ENCODE data around the gene CLIP3.
A peak's percentile ranks its signal among the peaks of the same experiment; 100 is the strongest.
"Not testable (repeated sequence)": the region's sequence is repeated elsewhere in the genome, so short reads cannot be mapped to it uniquely, and the experiment has no call there.

CLIP3 gene

GRCh38 chr19:36032251-36033104 lies at the start of gene CLIP3:
CLIP3 (minus strand) TSS chr19:36032873; CDS start chr19:36032357, 516 bp downstream.
- peak; percentile 24 to 45 for DNase-seq

- DNase-seq, result no peak
Observed at GRCh38 chr19:36081894-36082293, 49.2 kb upstream of the CLIP3 start.

DNA sequence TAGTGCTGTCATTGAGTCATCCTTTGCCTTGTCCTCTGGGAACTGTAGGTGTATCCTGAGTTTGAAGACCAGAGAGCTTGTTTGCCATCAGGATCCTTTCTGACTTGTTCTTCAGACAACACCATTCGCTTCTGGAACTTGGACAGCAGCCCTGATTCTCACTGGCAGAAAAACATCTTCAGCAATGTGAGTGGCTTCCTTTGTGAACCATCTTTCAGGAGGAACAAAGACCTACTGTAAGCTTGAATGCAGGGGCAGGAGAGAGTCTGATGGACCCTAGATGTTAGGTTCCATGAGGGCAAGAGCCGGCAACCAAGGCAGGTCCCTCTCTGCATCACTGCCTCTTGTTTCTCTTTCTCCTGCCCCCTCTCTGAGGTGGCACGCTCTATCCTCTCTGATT lies 48.7 kb upstream of the CLIP3 start:
- no peak for DNase-seq

DNA sequence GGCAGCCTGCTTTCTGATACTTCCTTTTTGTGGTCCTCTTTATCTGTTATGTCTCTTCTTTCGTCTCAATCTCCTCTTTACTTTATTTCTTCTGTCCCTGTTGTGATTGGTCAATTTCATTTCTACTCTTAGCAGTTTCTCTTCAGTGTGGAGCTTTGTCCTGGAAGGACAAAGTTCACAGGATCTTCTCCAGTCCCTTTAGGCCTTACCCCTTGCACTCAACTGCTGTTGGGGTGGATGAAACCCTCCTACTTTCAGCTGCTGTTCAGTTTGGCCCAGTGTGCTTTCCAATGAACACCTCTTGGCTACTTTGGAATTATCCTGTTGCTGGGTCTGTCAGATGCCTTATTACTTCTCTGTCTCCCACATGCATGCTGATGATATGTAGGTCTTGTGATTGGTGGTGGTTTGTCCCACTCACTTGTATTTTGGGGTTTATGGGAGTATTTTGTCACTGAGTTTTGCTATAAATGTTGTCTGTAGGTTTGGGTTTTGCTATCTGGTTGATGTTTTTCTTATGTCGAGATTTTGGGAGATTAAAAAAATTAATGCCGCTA lies 46.8 kb upstream of the CLIP3 start:
- DNase-seq, result no peak

- DNase-seq, result no peak
Observed at GRCh38 chr19:36073121-36073876, 40.6 kb upstream of the CLIP3 start.

GRCh38 chr19:36072081-36072480 lies 39.4 kb upstream of the CLIP3 start:
- DNase-seq, result no peak

- DNase-seq, result not testable (repeated sequence)
Observed at GRCh38 chr19:36068810-36069499, 36.3 kb upstream of the CLIP3 start.

- DNase-seq, result no peak
Observed at GRCh38 chr19:36067681-36068080, 35.0 kb upstream of the CLIP3 start.

GRCh38 chr19:36064826-36065225 lies 32.2 kb upstream of the CLIP3 start:
- no peak for DNase-seq

- DNase-seq, result no peak
Observed at GRCh38 chr19:36061367-36061766, 28.7 kb upstream of the CLIP3 start.

- peak; percentile 7 to 16 for DNase-seq
Observed at GRCh38 chr19:36060430-36060829, 27.8 kb upstream of the CLIP3 start.

GRCh38 chr19:36059180-36059910 lies 26.7 kb upstream of the CLIP3 start:
- DNase-seq, result no peak

GRCh38 chr19:36058481-36059179 lies 26.0 kb upstream of the CLIP3 start:
- DNase-seq, result no peak

GRCh38 chr19:36054733-36055686 lies 22.3 kb upstream of the CLIP3 start, which contains the start of gene WDR62:
WDR62 (plus strand) TSS chr19:36054897; CDS start chr19:36054972, 75 bp downstream.
- peak; percentile 93 to 94 for DNase-seq

DNA sequence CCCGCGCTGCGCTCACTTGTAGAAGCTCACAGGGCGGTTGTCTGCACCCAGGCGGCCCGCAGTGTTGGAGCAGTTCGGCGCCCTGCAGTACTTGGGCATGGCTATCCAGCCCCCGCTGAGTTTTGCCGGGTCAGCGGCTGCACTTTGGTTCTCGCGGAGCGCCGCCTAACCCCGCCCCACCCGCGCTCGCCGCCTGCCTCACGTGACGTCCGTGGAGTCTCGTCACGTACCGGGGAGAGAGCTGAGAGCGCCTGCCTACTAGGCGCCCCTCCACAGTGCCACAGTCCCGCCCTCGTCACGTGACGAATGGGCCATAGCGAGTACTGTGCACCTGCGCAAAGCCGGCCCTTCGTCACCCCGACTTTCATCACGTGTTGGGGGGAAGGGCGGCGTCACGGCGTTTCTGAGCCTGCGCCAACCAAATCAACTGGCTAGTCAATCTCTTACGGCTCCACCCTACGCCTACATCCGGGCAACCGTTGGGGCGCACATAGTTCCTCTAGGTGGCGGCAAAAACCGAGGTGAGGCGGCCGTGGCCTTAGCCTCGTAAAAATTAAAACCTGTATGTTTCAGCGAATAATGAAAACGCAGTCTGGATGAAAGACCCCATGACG lies 21.6 kb upstream of the CLIP3 start, which contains the start of gene THAP8:
Gene THAP8 (minus strand): TSS at position 167 of the 614 bp plus-strand sequence. CDS start 68 bp downstream, at position 99.
- peak; percentile 100 for DNase-seq

- DNase-seq, result no peak
Observed at GRCh38 chr19:36051637-36052036, 19.0 kb upstream of the CLIP3 start.

GRCh38 chr19:36051236-36051635 lies 18.6 kb upstream of the CLIP3 start:
- DNase-seq, result no peak

DNA sequence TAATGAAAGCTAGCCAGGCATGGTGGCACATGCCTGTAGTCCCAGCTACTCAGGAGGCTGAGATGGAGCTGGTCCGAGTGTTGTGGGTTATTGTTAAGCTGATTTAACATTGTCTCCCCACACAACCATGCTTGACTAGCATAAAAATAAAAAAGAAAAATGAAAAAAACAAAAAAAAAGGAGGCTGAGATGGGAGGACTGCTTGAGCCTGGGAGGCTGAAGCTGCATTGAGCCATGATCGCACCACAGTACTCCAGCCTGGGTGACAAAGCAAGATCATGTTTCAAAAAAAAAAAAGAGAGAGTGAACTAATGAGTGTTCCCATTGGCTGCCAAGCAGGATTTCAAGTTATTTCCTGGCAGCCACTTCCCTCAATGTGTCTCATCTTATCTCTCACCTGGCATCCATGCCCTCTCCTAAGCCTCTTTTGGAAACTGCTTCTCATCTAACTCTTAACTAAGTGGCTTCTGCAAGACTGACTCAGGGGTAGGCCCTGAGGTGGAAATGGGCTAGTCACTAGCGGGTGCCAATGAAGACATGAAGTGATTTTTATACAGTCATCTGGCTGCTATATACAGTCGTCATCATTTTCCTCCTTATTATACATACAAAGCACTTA lies 16.5 kb upstream of the CLIP3 start:
- DNase-seq, result no peak

GRCh38 chr19:36047835-36048234 lies 15.2 kb upstream of the CLIP3 start:
- no peak for DNase-seq
